Measurements from ENCODE around the gene LMAN2.
"Not testable (repeated sequence)": the region's sequence is repeated elsewhere in the genome, so short reads cannot be mapped to it uniquely, and the experiment has no call there.

LMAN2 gene

DNA sequence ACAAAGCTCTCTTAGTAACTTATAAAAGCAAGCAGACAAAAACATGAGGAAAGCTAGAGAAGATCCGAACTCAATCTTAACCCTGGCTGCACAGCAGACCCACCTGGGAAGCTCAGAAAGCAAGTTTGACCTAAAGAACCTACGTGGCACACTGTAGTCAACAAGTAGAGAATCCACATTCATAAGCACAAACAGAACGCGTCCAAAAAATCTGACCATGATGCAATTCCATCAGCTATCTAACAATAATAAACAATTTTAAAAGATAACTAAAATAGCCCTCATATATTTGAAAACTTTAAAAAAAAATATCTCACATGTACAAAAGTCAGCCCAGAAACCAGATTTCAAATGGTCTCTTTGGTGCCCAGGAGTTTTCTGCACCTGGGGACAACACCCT, 4.6 kb downstream of the LMAN2 start:
- DNase-seq = no peak

DNA sequence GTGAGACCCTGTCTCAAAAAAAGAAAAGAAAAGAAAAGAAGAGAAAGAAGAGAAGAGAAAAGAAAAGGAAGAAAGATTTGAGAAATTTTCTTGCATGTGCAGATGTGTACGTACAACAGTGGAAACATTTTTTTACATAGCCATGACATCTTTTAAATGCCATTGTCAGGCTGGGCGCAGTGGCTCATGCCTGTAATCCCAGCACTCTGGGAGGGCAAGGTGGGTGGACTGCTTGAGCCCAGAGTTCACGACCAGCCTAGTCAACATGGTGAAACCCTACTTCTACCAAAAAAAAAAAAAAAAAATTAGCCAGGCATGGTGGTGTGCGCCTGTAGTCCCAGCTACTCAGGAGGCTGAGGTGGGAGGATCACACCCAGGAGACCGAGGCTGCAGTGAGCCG, 6.6 kb downstream of the LMAN2 start:
- no peak for DNase-seq

DNA sequence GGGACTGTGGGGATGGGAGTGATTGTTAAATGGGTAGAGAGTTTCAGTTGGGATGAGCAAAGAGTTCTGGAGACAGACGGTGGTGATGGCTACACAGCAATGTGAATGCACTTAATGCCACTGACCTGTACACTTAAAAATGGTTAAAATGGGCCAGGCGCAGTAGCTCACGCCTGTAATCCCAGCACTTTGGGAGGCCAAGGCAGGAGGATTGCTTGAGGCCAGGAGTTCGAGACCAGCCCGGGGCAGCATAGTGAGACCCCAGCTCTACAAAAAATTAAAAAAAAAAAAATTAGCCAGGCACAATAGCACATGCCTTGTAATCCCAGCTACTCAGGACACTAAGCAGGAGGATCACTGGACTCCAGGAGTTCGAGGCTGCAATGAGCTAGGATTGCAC, 7.7 kb downstream of the LMAN2 start:
- DNase-seq = no peak

DNA sequence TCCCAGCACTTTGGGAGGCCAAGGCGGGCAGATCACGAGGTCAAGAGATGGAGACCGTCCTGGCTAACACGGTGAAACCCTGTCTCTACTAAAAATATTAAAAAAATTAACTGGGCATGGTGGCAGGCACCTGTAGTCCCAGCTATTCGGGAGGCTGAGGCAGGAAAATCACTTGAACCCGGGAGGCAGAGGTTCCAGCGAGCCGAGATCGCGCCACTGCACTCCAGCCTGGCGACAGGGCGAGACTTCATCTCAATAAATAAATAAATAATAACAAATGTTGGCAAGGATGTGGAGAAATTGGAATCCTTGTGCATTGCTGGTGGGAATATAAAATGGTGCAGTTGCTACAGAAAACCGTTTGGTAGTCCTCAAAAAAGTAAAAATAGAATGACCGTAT, 8.5 kb downstream of the LMAN2 start:
- DNase-seq = not testable (repeated sequence)

DNA sequence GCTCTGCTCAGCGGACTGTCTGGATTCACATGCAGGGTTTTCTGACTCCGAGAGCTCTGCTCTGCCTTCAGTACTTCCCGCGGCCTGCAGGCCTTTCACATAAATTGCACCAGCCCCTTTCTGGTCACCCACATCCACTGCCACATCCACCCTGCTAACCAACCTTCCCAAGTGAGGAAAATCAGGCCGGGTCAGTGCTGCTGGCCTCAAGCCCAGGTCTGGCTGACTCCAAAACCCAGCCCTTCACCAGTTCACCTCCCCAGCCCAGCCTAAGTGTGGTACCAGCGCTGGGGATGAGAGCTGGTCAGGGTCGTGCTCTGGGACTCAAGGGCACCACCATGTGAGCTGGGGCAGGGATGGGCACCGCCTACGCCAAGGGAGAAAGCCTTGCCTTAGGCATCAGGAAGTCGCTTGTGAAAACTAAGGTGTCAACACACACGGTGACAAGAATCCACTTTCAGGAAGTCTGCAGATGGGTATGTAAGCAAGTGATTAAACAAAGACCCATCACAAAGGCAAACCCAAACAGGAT, 12.3 kb downstream of the LMAN2 start:
- no peak for DNase-seq

DNA sequence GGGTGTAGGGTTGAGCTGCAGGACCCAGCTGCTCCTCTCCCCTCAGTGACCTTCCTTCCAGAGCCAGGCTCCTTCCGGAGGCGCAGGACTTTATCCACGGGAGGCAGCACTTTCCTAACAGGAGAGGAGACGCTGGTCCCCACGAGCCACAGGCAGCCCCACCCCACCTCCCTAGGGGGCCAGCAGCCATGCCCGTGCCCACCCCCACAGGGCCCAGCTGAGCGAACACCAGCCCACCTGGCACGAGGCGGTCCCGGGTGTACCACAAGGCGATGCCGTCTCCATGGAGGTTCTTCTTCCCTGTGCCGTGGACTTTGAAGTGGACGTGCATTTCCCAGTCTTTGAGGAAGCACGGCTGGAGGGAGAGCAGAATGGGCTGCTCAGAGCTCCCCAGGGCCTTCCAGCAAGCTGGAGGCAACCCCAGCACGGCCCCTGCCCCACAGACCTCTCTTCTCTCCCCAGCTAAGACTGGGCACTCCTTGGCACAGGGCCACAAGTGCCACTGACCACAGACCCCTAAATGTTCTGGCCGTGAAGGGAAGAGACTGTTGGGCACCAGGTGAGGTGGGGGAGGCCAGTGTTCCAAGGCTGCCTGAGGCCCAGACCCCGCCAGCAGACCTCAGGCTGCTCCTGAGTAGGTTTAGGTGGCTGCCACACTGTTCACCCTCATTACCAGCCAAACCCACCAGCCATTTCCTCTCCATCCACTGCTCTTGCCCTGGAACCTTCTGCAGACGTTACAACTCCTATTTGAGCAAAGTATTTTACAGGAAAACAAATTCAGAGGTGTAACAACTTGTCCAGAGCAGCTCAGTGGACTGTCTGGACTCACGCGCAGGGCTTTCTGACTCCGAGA, 13.0 kb downstream of the LMAN2 start:
- DNase-seq = no peak

DNA sequence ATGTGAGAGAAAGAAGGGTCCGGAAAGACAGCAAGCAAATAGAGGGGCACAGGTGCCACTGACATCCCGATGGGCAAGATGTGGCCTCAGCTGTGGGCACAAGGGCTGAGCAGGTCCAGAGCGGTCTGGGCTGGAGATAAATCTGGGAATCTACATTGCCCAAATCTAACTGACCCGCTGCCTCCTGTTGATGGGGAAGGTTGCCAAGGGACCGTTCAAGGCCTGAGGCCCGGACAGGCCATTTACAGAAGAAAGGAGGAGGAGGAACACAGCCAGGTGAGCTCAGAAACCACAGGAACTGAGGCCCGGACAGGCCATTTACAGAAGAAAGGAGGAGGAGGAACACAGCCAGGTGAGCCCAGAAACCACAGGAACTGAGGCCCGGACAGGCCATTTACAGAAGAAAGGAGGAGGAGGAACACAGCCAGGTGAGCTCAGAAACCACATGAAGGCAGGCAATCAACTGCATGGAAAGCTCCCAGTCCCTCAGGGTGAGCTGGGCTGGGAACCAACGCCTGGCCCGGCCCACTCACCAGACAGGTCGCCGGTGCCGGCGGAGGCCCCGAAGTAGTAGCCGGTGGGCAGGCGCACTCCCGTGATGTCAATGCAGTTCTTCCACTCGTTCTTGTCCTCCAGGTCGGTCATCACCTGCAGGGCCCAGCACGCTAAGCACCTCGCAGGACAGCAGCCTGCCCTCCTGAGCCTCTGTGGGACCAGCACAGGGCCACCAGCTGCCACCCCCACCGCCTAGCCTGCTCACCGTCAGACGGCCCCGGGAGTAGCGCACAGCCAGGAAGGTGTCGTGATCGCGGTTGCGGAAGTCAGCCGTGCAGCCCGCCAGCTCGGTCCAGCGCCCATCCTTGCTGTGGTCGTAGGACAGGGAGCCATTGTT, 14.6 kb downstream of the LMAN2 start:
- DNase-seq = no peak

DNA sequence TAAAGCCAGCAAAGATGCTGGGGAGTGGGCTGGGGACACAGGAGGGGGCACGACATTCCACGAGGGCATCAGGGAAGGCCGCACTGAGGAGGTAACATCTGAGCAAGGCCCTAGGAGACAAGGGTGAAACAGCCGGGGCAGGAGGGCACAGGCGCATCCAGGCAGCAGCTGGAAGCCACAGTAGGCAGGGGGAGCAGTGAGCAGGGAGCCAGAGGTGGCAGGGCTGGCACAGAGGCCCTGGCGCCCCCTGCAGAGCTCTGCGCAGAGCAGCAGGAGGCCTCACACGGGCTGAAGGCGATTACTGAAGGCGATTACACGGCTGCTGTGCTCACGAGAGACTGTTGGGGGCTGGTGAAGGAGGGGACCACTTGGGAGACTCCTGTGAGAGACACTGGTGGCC, 15.4 kb downstream of the LMAN2 start:
- peak in 1 of 2 experiments; percentile 58 for DNase-seq

DNA sequence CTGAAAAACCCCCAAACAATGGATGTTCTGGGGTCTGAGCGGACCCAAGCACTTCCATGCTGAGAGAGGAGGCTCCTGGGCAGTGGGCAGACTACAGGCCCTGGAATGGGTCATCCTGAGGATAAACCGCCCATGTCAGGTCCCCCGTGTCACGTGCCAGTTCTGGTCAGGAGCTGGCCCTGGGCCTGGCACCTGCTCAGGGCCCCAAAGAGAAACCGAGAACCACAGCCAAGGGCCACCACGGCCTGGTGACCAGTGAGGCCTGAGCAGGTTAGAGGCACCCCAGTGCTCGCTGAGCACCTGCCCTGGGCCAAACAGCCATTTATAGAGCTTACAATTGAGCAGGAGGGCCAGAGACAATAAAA, 15.8 kb downstream of the LMAN2 start:
- no peak for DNase-seq

DNA sequence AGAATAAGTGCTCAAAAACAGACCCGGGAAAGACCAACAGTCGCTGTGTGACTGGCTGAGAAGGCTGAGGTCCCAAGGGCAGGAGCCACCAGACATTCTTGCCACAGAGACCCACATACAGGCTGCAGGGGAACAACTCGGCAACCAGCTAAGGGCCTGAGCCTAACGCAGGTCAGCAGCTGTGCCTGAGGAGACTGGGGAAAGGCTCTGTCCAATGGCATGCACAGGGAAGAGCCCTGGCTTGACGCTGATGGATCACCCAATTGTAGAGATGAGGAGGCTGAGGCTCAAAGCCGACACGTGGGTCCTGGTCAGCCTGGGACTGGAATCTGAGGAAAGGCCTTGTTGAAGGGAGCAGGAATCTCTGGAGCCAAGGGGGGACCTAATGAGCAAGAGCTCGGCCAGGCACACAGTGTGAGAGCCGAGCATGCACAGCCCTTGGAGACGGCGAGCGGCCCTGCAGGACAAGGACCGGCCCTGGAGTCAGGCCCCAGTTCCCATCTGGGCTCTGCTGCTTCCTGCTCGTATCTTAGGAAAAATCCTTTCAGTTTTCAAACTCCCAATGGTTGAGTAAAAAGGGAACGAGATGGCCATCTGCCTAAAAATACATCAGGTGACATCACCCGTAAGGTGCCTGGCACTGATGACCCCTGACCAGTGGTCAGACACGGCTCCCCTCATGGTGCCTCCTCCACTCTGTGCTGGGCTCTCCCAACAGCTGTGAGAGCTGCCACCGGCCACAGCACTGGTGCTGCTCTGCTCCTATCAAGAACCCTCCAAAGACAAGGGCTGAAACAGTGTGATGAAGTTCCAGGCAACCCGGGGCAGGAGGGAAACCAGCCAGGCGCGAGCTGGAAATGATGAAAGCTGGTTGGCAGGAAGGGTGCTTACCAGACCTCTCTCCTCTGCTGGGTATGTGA, 16.4 kb downstream of the LMAN2 start:
- DNase-seq = no peak

DNA sequence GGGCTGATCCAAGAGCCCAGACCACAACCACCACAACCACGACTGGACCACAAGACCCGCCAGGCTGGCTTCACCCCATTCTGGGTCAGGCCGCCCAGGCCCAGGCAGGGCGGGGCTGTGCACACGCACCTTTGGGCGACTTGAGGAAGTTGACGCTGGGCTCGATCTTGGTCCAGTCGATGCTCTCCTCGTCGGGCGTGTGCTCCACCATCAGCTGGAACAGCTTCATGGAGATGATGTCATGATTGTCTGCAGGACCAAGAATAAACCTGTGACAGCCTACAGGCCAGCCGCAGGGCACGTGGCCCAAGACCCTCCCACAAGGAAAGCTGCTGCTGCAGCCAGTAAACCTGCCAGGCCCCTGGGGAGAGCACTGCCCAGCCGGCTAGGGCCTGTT, 17.3 kb downstream of the LMAN2 start:
- no peak for DNase-seq

DNA sequence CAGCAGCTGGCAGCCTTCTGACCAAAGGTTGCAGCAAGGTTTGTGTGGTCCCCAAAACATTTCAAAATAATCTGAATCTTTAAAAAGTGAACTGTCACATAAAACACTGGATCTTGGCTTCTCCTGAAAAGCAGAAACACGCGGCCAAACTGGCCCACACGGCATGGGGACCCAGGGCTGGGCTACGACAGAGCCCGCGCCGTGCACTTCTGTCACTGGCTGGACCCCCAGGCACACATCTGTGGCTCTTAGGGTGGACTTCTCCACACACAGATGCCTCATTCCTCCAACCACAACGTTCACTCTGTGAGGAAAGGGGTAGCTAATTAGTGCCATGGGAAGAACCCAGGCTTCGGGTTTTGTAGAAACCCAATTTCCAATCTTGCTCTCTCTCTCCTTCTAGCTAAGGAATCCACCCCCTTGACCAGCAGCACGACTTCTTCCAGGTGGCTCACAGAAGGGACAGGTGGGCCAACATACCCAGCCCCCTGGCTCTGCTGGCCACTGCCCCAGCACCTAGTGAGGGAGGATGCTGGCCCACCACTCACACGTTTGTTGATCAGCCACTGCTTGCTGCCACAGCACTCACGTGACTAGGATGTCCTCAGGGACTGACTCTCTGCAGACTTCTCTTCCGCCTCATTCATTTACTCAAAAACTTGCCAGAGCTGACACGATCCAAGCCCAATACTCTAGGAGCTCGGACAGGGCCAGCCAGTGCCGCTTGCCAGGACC, 17.9 kb downstream of the LMAN2 start:
- no peak for DNase-seq

DNA sequence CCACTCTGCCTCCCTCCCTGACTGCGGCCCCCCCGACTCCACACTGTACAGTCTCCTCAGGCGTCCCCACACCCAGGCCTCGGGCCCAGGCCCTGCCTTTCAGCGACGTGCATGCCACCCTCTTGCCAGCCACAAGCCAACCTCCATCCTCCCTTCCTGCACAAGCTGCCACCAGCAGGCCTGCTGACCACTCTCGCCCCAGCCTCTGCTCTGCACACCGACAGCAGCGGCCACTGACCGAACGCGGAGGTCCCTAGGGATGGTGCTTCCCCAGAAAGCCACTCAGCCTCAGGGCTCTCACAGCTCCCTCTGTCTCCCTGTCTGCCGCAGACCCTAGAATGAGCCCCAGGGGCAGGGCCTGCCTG, 18.6 kb downstream of the LMAN2 start:
- no peak for DNase-seq

DNA sequence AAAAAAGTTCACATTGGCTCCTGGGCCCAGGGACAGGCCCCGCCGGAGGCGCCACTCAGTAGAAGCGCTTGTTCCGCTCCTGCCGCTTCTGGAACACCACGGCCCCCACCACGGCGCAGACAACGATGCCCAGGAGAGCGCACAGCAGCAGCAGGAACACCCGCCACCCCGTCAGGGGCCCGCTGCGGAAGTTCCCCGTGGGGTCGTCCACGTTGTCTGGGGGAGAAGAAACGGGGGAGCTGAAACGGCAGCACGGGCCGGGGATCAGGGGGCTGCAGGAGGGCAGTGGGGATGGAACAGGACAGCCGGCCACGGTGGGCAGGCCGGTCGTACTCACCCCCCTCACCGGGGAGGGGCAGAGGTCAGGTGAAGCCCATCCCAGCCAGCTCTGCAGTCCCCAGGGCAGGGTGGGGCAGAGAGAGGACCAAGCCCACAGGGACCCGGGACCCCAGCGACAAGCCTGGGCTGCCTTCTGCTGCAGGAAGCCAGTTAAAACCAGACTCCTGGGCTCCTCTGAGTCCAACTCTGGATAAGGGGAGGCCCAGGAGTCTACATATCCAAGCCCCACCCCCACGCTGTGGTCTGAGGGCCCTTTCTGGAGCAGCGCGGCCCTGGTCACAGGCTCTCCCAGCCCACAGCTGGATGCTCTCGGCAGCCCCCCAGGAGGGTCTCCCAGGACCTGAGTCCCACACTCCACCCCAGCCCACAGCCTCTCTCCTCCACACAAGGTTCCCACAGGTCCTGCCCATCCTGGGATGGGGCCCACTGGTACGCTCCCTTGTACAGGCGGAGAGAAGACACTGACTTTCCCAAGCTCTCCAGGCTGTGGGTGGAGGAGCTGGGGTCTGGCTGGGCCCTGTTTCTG, 19.2 kb downstream of the LMAN2 start:
- DNase-seq = no peak

DNA sequence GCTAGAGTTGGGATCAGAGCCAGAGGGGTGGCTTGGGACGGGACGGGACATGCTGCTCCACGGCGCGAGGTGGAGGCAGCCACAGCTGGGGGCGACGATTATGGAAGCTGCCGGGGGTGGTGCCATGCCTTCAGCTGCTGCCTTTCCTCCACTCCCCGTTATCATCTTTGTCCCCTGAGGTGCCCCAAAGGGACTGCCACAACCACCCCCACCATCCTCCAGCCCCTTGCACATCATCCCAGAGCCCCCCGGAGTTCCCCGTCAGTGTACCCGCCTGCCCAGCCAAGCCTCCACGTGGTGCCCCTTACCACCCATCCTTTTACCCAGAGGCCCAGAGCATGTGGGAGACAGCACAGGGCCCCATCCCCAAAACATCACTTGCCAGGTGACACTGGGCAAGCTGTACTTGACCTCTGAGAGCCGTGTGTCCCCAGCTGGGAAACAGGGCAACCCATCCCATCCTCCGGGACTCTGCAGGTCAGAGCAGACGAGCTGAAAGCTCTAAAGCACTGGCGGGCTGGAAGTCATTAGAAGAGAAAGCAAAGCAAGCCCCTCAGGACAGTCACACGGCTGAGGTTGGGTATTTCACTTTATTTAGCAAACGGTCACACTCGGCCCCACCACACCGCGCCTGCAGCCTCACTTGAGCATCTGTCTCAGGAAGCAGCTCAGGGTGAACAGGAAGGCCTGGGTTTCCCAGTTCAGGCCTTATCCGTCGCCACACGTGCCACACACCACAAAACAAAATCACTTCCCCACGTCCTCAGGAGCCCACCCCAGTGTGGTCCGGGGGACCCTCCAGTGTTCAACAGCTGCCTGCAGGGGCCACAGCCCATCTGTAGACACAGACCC, 20.3 kb downstream of the LMAN2 start:
- DNase-seq = no peak

DNA sequence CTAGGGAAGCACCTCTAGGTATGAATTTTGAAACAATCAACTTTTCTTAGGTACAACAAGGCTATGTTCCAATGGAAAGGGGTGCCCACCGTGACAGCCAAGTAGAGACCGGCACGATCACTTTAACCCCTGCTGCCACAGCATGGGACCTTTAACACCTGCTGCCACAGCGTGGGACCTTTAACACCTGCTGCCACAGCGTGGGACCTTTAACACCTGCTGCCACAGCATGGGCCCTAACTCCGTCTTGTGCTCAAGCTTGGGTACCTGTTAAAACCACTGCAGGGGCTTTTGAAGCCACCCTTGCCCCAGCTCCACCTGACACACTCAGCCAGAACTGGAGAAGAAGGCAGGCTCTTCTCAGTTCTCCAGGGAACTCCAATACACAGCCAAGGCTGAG, 21.6 kb downstream of the LMAN2 start:
- DNase-seq = no peak

DNA sequence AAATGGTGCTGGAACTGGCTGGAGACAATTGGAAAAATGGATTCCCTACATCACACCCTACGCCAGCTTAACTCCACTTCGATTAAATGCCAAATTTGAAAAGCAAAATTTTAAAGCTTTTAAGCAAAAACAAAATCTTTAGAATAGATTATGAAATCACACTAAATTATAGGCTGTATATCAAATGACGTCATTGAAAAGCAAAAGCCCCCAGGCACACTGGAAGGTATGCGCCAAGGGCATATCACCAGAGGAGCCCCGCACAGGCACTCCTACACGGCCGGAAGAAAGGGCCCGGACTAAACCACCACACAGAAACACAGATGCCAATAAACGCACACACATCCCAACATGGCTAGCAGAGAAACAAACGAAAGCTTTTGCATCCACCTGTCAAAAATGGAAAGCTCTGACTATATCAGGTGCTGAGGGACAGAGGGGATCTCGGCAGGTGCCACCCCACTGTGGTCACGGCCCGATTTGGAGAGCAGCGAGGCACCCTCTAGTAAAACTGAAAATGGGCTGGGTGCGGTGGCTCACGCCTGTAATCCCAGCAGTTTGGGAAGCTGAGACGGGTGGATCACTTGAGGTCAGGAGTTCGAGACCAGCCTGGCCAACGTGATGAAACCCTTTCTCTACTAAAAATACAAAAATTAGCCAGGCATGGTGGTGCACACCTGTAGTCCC, 22.8 kb downstream of the LMAN2 start:
- no peak for DNase-seq

DNA sequence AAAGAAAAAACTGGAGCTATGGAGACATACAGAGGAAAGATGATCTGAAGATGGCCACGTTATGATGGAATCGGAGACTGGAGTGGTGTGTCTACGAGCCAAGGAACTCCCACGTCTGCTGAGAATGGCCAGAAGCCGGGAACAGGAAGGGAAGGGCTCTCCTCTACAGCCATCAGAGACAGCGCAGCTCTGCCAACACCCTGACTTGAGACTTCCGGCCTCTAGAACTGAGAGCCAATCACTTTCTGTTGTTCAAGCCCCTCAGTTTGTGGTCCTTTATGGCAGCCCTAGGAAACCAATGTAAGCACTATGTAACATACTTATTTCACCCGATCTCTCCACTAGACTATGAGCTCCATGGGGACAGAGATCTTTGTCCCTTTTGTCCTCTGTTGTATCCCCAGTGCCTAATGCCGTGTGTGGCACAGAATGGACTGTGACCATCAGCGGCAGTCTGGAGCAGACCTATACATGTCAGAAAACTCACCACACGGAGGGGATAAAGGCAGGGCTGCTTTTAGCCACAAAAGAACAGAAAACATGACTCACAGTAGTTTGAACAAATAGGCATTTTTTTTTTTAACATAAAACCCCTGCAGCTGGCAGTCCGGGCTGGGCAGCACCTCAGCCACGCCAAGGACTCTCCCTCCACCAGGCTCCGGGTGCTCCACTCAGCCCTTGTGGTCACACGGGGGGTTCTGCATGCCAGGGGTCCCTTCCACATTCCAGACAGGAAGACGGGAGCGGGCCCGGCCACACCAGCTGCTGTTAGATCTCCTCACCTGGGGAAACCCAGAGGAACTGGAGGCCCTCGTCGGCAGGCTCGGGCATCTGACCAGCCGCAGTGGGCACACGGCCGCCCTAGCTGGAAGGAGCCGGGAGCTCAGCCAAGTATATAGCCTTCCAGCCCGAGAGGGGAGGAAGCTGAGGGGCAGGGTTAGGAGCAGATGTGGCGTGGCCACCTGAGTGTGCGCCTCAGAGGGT, 23.6 kb downstream of the LMAN2 start:
- no peak for DNase-seq

Measured in activated T-cell treated with anti-CD3 and anti-CD28 coated beads, Interleukin-2, amount 50 U/mL, for 48 hours (primary cell).